ENCODE results near the gene TUFT1. TPM values are rescaled to one million over a fixed set of nuclear protein-coding genes. Genes with fewer than 3 reads are reported as not detected.
A peak's percentile ranks its signal among the peaks of the same experiment; 100 is the strongest.

The TUFT1 gene
- total RNA-seq, 2 experiments from 2014 or later, result 7.2 to 9.6 TPM

DNA sequence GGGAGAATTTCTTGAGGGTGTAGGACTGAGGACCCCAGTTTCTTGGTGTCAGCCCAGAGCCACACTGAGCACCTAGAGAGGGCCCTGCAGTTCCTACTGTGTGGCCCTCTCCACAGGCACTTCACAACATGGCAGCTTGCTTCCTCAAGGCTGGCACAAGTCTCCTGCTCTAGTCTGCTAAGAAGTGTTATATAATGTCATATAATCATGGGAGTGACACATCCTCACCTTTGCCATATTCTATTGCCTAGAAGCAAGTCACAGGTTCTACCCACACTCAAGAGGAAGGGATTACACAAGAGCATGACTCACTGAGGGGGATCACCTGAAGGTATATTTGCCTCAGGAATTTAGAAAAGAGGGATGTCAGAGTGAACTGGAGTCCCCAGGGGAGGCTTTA lies 66.3 kb downstream of the TUFT1 start:
- H3K4me1 Mint-ChIP-seq (ENCODE audit: low read depth), result peaks cover 2% of the 10 kb centered on the region
- ChIA-PET POLR2A (interaction anchor here (1.2 kb wide), 1 partner anchor 10 kb away, joined by 3 read pairs; no protein-coding TSS in a partner anchor), CTCF (interaction anchor here (1.1 kb wide), 1 partner anchor 27 kb away, joined by 3 read pairs; no protein-coding TSS in a partner anchor)
- H3K36me3 ChIP-seq (ENCODE audit: insufficient read depth, low read length), result no peaks in the 10 kb centered on the region
- no peaks in the 10 kb centered on the region for H3K36me3 Mint-ChIP-seq (ENCODE audit: low read depth)
- intact Hi-C loops (cut with DNase I, micrococcal nuclease), result no loop called here
- no peak overlapping the region for H3K27ac ChIP-seq (ENCODE audit: low read depth in 1 of 2, low read length in 2 of 2)
- H3K9me3 Mint-ChIP-seq, result no peaks in the 10 kb centered on the region
- H3K27me3 Mint-ChIP-seq, result peaks cover 36% of the 10 kb centered on the region
- no peaks in the 10 kb centered on the region for H3K9me3 ChIP-seq (ENCODE audit: control insufficient read depth in 1 of 2, insufficient read depth in 1 of 2, low read length in 2 of 2)
- ATAC-seq (ENCODE audit: poor library complexity) (no peak), DNase-seq (peak in 2 of 14 experiments; percentile 17 to 23)
- TF ChIP-seq, protein P1, sequence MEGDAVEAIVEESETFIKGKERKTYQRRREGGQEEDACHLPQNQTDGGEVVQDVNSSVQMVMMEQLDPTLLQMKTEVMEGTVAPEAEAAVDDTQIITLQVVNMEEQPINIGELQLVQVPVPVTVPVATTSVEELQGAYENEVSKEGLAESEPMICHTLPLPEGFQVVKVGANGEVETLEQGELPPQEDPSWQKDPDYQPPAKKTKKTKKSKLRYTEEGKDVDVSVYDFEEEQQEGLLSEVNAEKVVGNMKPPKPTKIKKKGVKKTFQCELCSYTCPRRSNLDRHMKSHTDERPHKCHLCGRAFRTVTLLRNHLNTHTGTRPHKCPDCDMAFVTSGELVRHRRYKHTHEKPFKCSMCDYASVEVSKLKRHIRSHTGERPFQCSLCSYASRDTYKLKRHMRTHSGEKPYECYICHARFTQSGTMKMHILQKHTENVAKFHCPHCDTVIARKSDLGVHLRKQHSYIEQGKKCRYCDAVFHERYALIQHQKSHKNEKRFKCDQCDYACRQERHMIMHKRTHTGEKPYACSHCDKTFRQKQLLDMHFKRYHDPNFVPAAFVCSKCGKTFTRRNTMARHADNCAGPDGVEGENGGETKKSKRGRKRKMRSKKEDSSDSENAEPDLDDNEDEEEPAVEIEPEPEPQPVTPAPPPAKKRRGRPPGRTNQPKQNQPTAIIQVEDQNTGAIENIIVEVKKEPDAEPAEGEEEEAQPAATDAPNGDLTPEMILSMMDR (IDR thresholded peaks at IDR 0.05), result no peak
- peaks cover 0 to 3% of the 10 kb centered on the region in 2 experiments for H3K27me3 ChIP-seq (ENCODE audit: control insufficient read depth in 1 of 2, insufficient read depth in 2 of 2, low read length in 2 of 2)
- no peak overlapping the region for H3K4me3 ChIP-seq (ENCODE audit: low read length)
- peaks cover 2% of the 10 kb centered on the region for H3K4me1 ChIP-seq (ENCODE audit: insufficient read depth, low read length)
- no peak overlapping the region for H3K27ac Mint-ChIP-seq
- no peak overlapping the region for H3K4me3 Mint-ChIP-seq

DNA sequence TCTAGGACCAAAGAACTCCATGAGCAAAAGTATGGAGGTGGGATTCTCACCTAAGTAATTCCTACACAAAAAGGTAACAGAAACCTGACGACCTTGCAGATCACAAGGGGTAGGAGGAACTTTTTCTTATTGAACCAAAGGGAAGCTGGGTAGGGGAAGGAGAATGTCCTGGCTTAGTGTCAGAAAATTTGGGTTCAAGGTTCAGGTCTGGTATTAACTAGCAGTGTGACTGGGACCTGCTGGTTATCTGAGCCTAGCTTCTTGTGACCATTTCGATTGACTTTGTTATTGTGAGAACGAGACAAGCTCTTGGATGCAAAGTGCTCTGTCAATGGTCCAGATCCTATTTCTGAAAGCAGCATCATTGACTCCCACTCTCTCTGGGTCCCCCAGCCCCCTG lies 66.7 kb downstream of the TUFT1 start:
- Mint-ChIP-seq H3K27me3 (peaks cover 36% of the 10 kb centered on the region), H3K36me3 (ENCODE audit: low read depth) (no peaks in the 10 kb centered on the region), H3K27ac (no peak overlapping the region), H3K9me3 (no peaks in the 10 kb centered on the region), H3K4me3 (no peak overlapping the region), H3K4me1 (ENCODE audit: low read depth) (peaks cover 7% of the 10 kb centered on the region)
- TF ChIP-seq, protein P1 (IDR thresholded peaks at IDR 0.05), result no peak
- peaks cover 0 to 3% of the 10 kb centered on the region in 2 experiments for H3K27me3 ChIP-seq (ENCODE audit: control insufficient read depth in 1 of 2, insufficient read depth in 2 of 2, low read length in 2 of 2)
- DNase-seq (no peak), ATAC-seq (ENCODE audit: poor library complexity) (no peak)
- no peaks in the 10 kb centered on the region for H3K36me3 ChIP-seq (ENCODE audit: insufficient read depth, low read length)
- intact Hi-C loops (cut with DNase I, micrococcal nuclease), result no loop called here
- POLR2A ChIA-PET, result no interaction called here
- no peak overlapping the region for H3K4me3 ChIP-seq (ENCODE audit: low read length)
- H3K4me1 ChIP-seq (ENCODE audit: insufficient read depth, low read length), result peaks cover 6% of the 10 kb centered on the region
- no peaks in the 10 kb centered on the region for H3K9me3 ChIP-seq (ENCODE audit: control insufficient read depth in 1 of 2, insufficient read depth in 1 of 2, low read length in 2 of 2)
- H3K27ac ChIP-seq (ENCODE audit: low read depth in 1 of 2, low read length in 2 of 2), result no peak overlapping the region
- CTCF ChIA-PET, result no interaction called here

DNA sequence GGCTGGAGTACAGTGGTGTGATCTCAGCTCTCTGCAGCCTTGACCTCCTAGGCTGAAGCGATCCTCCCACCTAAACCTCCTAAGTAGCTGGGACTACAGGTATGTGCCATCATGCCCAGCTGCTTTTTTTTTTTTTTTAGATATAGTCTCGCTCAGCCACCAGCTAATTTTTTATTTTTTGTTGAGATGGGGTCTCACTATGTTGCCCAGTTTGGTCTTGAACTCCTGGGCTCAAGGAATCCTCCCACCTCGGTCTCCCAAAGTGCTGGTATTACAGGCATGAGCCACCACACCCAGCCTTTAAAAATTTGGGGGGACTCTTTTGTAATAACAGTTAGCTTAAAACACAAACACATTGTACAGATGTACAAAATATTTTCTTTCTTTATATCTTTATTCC lies 70.0 kb downstream of the TUFT1 start:
- Histone ChIP-seq H3K27ac (ENCODE audit: low read depth in 1 of 2, low read length in 2 of 2) (no peak overlapping the region), H3K4me1 (ENCODE audit: insufficient read depth, low read length) (peaks cover 18% of the 10 kb centered on the region), H3K36me3 (ENCODE audit: insufficient read depth, low read length) (peaks cover 2% of the 10 kb centered on the region), H3K27me3 (ENCODE audit: control insufficient read depth in 1 of 2, insufficient read depth in 2 of 2, low read length in 2 of 2) (no peaks in the 10 kb centered on the region), H3K9me3 (ENCODE audit: control insufficient read depth in 1 of 2, insufficient read depth in 1 of 2, low read length in 2 of 2) (no peaks in the 10 kb centered on the region), H3K4me3 (ENCODE audit: low read length) (no peak overlapping the region)
- TF ChIP-seq, protein P1 (IDR thresholded peaks at IDR 0.05), result no peak
- ChIA-PET CTCF (interaction anchor here (0.9 to 1.3 kb wide), 3 partner anchors 13 to 194 kb away, joined by 3 to 5 read pairs (median 3); no protein-coding TSS in a partner anchor), POLR2A (no interaction called here)
- intact Hi-C loops (cut with DNase I, micrococcal nuclease), result loop anchor here in 1 of 2 experiments (2.0 kb wide), 1 partner anchor 151 kb away; the partner anchor contains the start of gene POGZ
- H3K4me1 Mint-ChIP-seq (ENCODE audit: low read depth), result peaks cover 32% of the 10 kb centered on the region
- no peak overlapping the region for H3K27ac Mint-ChIP-seq
- peaks cover 20% of the 10 kb centered on the region for H3K36me3 Mint-ChIP-seq (ENCODE audit: low read depth)
- H3K27me3 Mint-ChIP-seq, result peaks cover 24% of the 10 kb centered on the region
- H3K9me3 Mint-ChIP-seq, result no peaks in the 10 kb centered on the region
- ATAC-seq (ENCODE audit: poor library complexity), result no peak
- no peak overlapping the region for H3K4me3 Mint-ChIP-seq
- DNase-seq, result no peak
